HG03095 (cell line): ENCODE measurements around the gene TSHZ1.
"Not testable (repeated sequence)": the region's sequence is repeated elsewhere in the genome, so short reads cannot be mapped to it uniquely, and the experiment has no call there.

Experiments used
- ATAC-seq: cut with Tn5 transposase; IDR thresholded peaks from one replicate; pipeline ENCODE4 v1.9.1; 2021; ENCODE audit warnings: moderate library complexity; ENCODE audit not compliant: unreplicated experiment

Gene TSHZ1

GRCh38 chr18:75179819-75180600, 30.6 kb upstream of the TSHZ1 start:
- ATAC-seq = no peak

- ATAC-seq = no peak
These were observed 27.1 kb upstream of the TSHZ1 start for GRCh38 chr18:75183524-75183923.

GRCh38 chr18:75183973-75184493, 26.6 kb upstream of the TSHZ1 start:
- ATAC-seq = no peak

- ATAC-seq = no peak
These were observed 25.1 kb upstream of the TSHZ1 start for GRCh38 chr18:75185460-75185859.

- ATAC-seq = not testable (repeated sequence)
These were observed 22.9 kb upstream of the TSHZ1 start for GRCh38 chr18:75187702-75188101.

- ATAC-seq = no peak
These were observed 20.9 kb upstream of the TSHZ1 start for GRCh38 chr18:75189696-75190095.

GRCh38 chr18:75192899-75193298, 17.7 kb upstream of the TSHZ1 start:
- no peak for ATAC-seq

GRCh38 chr18:75198036-75198435, 12.6 kb upstream of the TSHZ1 start:
- no peak for ATAC-seq

- no peak for ATAC-seq
These were observed 11.3 kb upstream of the TSHZ1 start for GRCh38 chr18:75199327-75199726.

- no peak for ATAC-seq
These were observed 10.5 kb upstream of the TSHZ1 start for GRCh38 chr18:75200071-75200470.

GRCh38 chr18:75200605-75201280, 9.9 kb upstream of the TSHZ1 start:
- ATAC-seq = no peak

GRCh38 chr18:75201282-75202270, 9.0 kb upstream of the TSHZ1 start:
- ATAC-seq = no peak

GRCh38 chr18:75202696-75203365, 7.8 kb upstream of the TSHZ1 start:
- ATAC-seq = no peak

GRCh38 chr18:75203416-75204268, 7.0 kb upstream of the TSHZ1 start:
- no peak for ATAC-seq

- ATAC-seq = no peak
These were observed 6.3 kb upstream of the TSHZ1 start for GRCh38 chr18:75204269-75204731.

- ATAC-seq = no peak
These were observed 5.7 kb upstream of the TSHZ1 start for GRCh38 chr18:75204732-75205513.

- no peak for ATAC-seq
These were observed 5.0 kb upstream of the TSHZ1 start for GRCh38 chr18:75205514-75206132.
